Esophagus squamous epithelium (tissue), 4 donors: ENCODE data around the gene PTPRO.

Experiments used
- CTCF ChIP-seq, 6 experiments: fragments of 450-650 bp in 4 of 6; fragments of 200-600 bp in 2 of 6; sonication (generic) in 2 of 6; IDR thresholded peaks; one replicate each; pipeline ENCODE4 v1.5.1; 2016 to 2019; ENCODE audit warnings: antibody characterized with exemption in 6 of 6, mild to moderate bottlenecking in 4 of 6, moderate library complexity in 4 of 6
- POLR2A ChIP-seq, 4 donors: fragments of 450-650 bp; IDR thresholded peaks; one replicate each; pipeline ENCODE4 v1.6.1; 2017; ENCODE audit warnings: antibody characterized with exemption in 4 of 4, mild to moderate bottlenecking in 4 of 4, moderate library complexity in 3 of 4

GRCh38 chr12:15429262-15429661, 107.0 kb downstream of the PTPRO start:
- TF ChIP-seq CTCF (IDR thresholded peaks at IDR 0.05) (no peak), POLR2A (IDR thresholded peaks at IDR 0.05) (no peak)
